Measurements from ENCODE around the gene CCL27.
A peak's percentile ranks its signal among the peaks of the same experiment; 100 is the strongest.
"Not testable (repeated sequence)": the region's sequence is repeated elsewhere in the genome, so short reads cannot be mapped to it uniquely, and the experiment has no call there.

CCL27 gene

GRCh38 chr9:34648673-34649072 lies 13.8 kb downstream of the CCL27 start:
- DNase-seq: no peak

- DNase-seq: no peak
These were observed 14.8 kb downstream of the CCL27 start for GRCh38 chr9:34647651-34648050.

- no peak for DNase-seq
These were observed 15.4 kb downstream of the CCL27 start for GRCh38 chr9:34647084-34647403.

- DNase-seq: peak; percentile 74
These were observed 16.0 kb downstream of the CCL27 start, which contains the start of gene GALT for GRCh38 chr9:34646211-34647083. Gene GALT, plus strand, starts transcription at chr9:34646675. Its CDS starts 30 bp downstream, at chr9:34646705.

GRCh38 chr9:34644766-34645314 lies 17.6 kb downstream of the CCL27 start:
- DNase-seq: no peak

GRCh38 chr9:34642679-34643078 lies 19.8 kb downstream of the CCL27 start:
- no peak for DNase-seq

- DNase-seq: not testable (repeated sequence)
These were observed 23.1 kb downstream of the CCL27 start for GRCh38 chr9:34639322-34639721.

- DNase-seq: no peak
These were observed 24.4 kb downstream of the CCL27 start for GRCh38 chr9:34638138-34638445.

- DNase-seq: peak; percentile 73
These were observed 24.9 kb downstream of the CCL27 start, which contains the start of gene SIGMAR1 for GRCh38 chr9:34637356-34638137. Gene SIGMAR1, minus strand, starts transcription at chr9:34637787. Its CDS starts 90 bp downstream, at chr9:34637697.

GRCh38 chr9:34636791-34637355 lies 25.6 kb downstream of the CCL27 start:
- no peak for DNase-seq

GRCh38 chr9:34635556-34635955 lies 26.9 kb downstream of the CCL27 start:
- DNase-seq: no peak

GRCh38 chr9:34634551-34635248 lies 27.8 kb downstream of the CCL27 start:
- DNase-seq: no peak

GRCh38 chr9:34633851-34634550 lies 28.5 kb downstream of the CCL27 start:
- peak; percentile 20 for DNase-seq

GRCh38 chr9:34633166-34633565 lies 29.3 kb downstream of the CCL27 start:
- no peak for DNase-seq

GRCh38 chr9:34630402-34631154 lies 31.9 kb downstream of the CCL27 start:
- no peak for DNase-seq

- DNase-seq: no peak
These were observed 33.0 kb downstream of the CCL27 start for GRCh38 chr9:34629491-34629808.

- no peak for DNase-seq
These were observed 33.6 kb downstream of the CCL27 start, which contains the start of gene ARID3C for GRCh38 chr9:34628656-34629490. Gene ARID3C, minus strand, starts transcription at chr9:34629066. Its CDS starts 1,052 bp downstream, at chr9:34628014.

GRCh38 chr9:34627716-34628655 lies 34.5 kb downstream of the CCL27 start:
- no peak for DNase-seq

GRCh38 chr9:34625186-34625486 lies 37.3 kb downstream of the CCL27 start:
- DNase-seq: no peak

All from NCI-H524 treated with DMSO at 0.1 percent for 48 hours (cell line).